Glutamatergic neuron (in vitro differentiated cells): Measurements from ENCODE around the gene MALT1. TPM values are rescaled to one million over a fixed set of nuclear protein-coding genes. Genes with fewer than 3 reads are reported as not detected.

Source experiments
- DNase-seq: peaks from one replicate; pipeline ENCODE4 v3.0.0; 2022
- H3K27ac Mint-ChIP-seq: one replicate; pipeline ENCODE4 v1.8.0; 2020; ENCODE audit warnings: mild to moderate bottlenecking, mixed read lengths, inconsistent platforms; ENCODE audit not compliant: unreplicated experiment
- H3K27me3 Mint-ChIP-seq: one replicate; pipeline ENCODE4 v1.8.0; 2020; ENCODE audit warnings: mild to moderate bottlenecking, moderate library complexity, mixed read lengths, inconsistent platforms; ENCODE audit not compliant: unreplicated experiment
- H3K36me3 Mint-ChIP-seq: one replicate; pipeline ENCODE4 v1.8.0; 2020; ENCODE audit warnings: mild to moderate bottlenecking, mixed read lengths, inconsistent platforms; ENCODE audit not compliant: unreplicated experiment
- H3K4me1 Mint-ChIP-seq: one replicate; pipeline ENCODE4 v1.8.0; 2020; ENCODE audit warnings: mild to moderate bottlenecking, low read depth, mixed read lengths, inconsistent platforms; ENCODE audit not compliant: unreplicated experiment
- H3K4me3 Mint-ChIP-seq: one replicate; pipeline ENCODE4 v1.8.0; 2020; ENCODE audit warnings: mild to moderate bottlenecking, mixed read lengths, inconsistent platforms; ENCODE audit not compliant: unreplicated experiment
- H3K9me3 Mint-ChIP-seq: one replicate; pipeline ENCODE4 v1.8.0; 2020; ENCODE audit warnings: mild to moderate bottlenecking, moderate library complexity, mixed read lengths, inconsistent platforms; ENCODE audit not compliant: unreplicated experiment
- CTCF ChIP-seq: fragments of 200-600 bp; sonication (generic); IDR thresholded peaks from one replicate; pipeline ENCODE4 v1.5.0; 2021; ENCODE audit not compliant: partially characterized antibody, unreplicated experiment
- total RNA-seq: library from RNA; stranded (reverse); fragmentation: NEBNext Ultra II Directional; extraction: Animal tissue kit (Norgen Biotek cat#: 25700); gene quantifications from one replicate; pipeline ENCODE4 v1.2.1, GENCODE V29; 2021; ENCODE audit not compliant: unreplicated experiment

Gene MALT1
- total RNA-seq, 1 donor from 2014 or later, result 8.5 TPM

GRCh38 chr18:58695772-58696171, 24.5 kb downstream of the MALT1 start:
- H3K36me3 Mint-ChIP-seq, result no peaks in the 10 kb centered on the region
- H3K4me3 Mint-ChIP-seq, result no peak overlapping the region
- no peaks in the 10 kb centered on the region for H3K4me1 Mint-ChIP-seq
- H3K9me3 Mint-ChIP-seq, result no peaks in the 10 kb centered on the region
- H3K27ac Mint-ChIP-seq, result no peak overlapping the region
- TF ChIP-seq CTCF, result no peak
- no peak for DNase-seq
- H3K27me3 Mint-ChIP-seq, result no peaks in the 10 kb centered on the region

- H3K4me3 Mint-ChIP-seq, result no peak overlapping the region
- H3K27me3 Mint-ChIP-seq, result no peaks in the 10 kb centered on the region
- no peak for DNase-seq
- no peaks in the 10 kb centered on the region for H3K36me3 Mint-ChIP-seq
- H3K27ac Mint-ChIP-seq, result no peak overlapping the region
- no peak for TF ChIP-seq CTCF
- no peaks in the 10 kb centered on the region for H3K4me1 Mint-ChIP-seq
- no peaks in the 10 kb centered on the region for H3K9me3 Mint-ChIP-seq
These were observed 25.9 kb downstream of the MALT1 start for GRCh38 chr18:58697146-58697545.

GRCh38 chr18:58698701-58699193, 27.5 kb downstream of the MALT1 start:
- Mint-ChIP-seq H3K36me3 (no peaks in the 10 kb centered on the region), H3K4me1 (no peaks in the 10 kb centered on the region), H3K27ac (no peak overlapping the region), H3K4me3 (no peak overlapping the region), H3K9me3 (no peaks in the 10 kb centered on the region), H3K27me3 (no peaks in the 10 kb centered on the region)
- TF ChIP-seq CTCF, result no peak
- DNase-seq, result no peak

- no peaks in the 10 kb centered on the region for H3K4me1 Mint-ChIP-seq
- DNase-seq, result no peak
- H3K27me3 Mint-ChIP-seq, result no peaks in the 10 kb centered on the region
- H3K36me3 Mint-ChIP-seq, result no peaks in the 10 kb centered on the region
- H3K27ac Mint-ChIP-seq, result no peak overlapping the region
- H3K9me3 Mint-ChIP-seq, result no peaks in the 10 kb centered on the region
- no peak overlapping the region for H3K4me3 Mint-ChIP-seq
- TF ChIP-seq CTCF, result no peak
These were observed 28.3 kb downstream of the MALT1 start for GRCh38 chr18:58699551-58699950.

- Mint-ChIP-seq H3K27me3 (no peaks in the 10 kb centered on the region), H3K27ac (no peak overlapping the region), H3K4me3 (no peak overlapping the region), H3K4me1 (no peaks in the 10 kb centered on the region), H3K36me3 (no peaks in the 10 kb centered on the region), H3K9me3 (no peaks in the 10 kb centered on the region)
- DNase-seq, result no peak
- TF ChIP-seq CTCF, result no peak
These were observed 28.9 kb downstream of the MALT1 start for GRCh38 chr18:58700209-58700608.
